Measurements from ENCODE around the gene NES. TPM values are rescaled to one million over a fixed set of nuclear protein-coding genes. Genes with fewer than 3 reads are reported as not detected.

The NES gene
- total RNA-seq, 1 experiment from 2014 or later = 0.37 TPM

- no peak for DNase-seq (ENCODE audit: low read depth)
Observed at GRCh38 chr1:156619582-156619955, 57.6 kb downstream of the NES start.

- no peak for DNase-seq (ENCODE audit: low read depth)
Observed at GRCh38 chr1:156618853-156619581, 58.2 kb downstream of the NES start, which contains the start of gene HAPLN2. TSS of gene HAPLN2 (plus strand) at chr1:156619415. CDS start at chr1:156623491, 4,076 bp downstream.

Other genes with a start within 250 kb of the NES start
- 10.6 and 26.3 TPM in 2 replicates for gene MEF2D, start 176.6 kb downstream of the NES start, total RNA-seq (2014; rRNA removed; shearing (Covaris generic))
- gene IQGAP3, start 104.8 kb downstream of the NES start, total RNA-seq (2014; rRNA removed; shearing (Covaris generic)) = 23.7 and 40.5 TPM in 2 replicates
- gene TTC24, start 97.7 kb downstream of the NES start, total RNA-seq (2014; rRNA removed; shearing (Covaris generic)) = not detected in 2 replicates
- gene NAXE, start 85.6 kb downstream of the NES start, total RNA-seq (2014; rRNA removed; shearing (Covaris generic)) = 120 and 139 TPM in 2 replicates
- gene GPATCH4, start 75.9 kb downstream of the NES start, total RNA-seq (2014; rRNA removed; shearing (Covaris generic)) = 16.9 and 20.7 TPM in 2 replicates
- gene HAPLN2, start 58.0 kb downstream of the NES start, total RNA-seq (2014; rRNA removed; shearing (Covaris generic)) = not detected in 2 replicates
- not detected in 2 replicates for gene BCAN, start 35.3 kb downstream of the NES start, total RNA-seq (2014; rRNA removed; shearing (Covaris generic))
- 21.1 and 31.9 TPM in 2 replicates for gene CRABP2, start 28.2 kb upstream of the NES start, total RNA-seq (2014; rRNA removed; shearing (Covaris generic))
- gene METTL25B, start 51.1 kb upstream of the NES start, total RNA-seq (2014; rRNA removed; shearing (Covaris generic)) = 12.2 and 23.3 TPM in 2 replicates
- 27.0 and 27.8 TPM in 2 replicates for gene ISG20L2, start 51.4 kb upstream of the NES start, total RNA-seq (2014; rRNA removed; shearing (Covaris generic))
- 48.1 and 61.7 TPM in 2 replicates for gene MRPL24, start 63.7 kb upstream of the NES start, total RNA-seq (2014; rRNA removed; shearing (Covaris generic))
- gene HDGF, start 74.3 kb upstream of the NES start, total RNA-seq (2014; rRNA removed; shearing (Covaris generic)) = 211 and 264 TPM in 2 replicates
- gene PRCC, start 90.1 kb upstream of the NES start, total RNA-seq (2014; rRNA removed; shearing (Covaris generic)) = 38.4 and 41.9 TPM in 2 replicates
- gene SH2D2A, start 139.4 kb upstream of the NES start, total RNA-seq (2014; rRNA removed; shearing (Covaris generic)) = 0.71 TPM in 1 of 2 replicates, not detected in the other
- not detected in 2 replicates for gene INSRR, start 181.7 kb upstream of the NES start, total RNA-seq (2014; rRNA removed; shearing (Covaris generic))
- not detected in 2 replicates for gene NTRK1, start 183.5 kb upstream of the NES start, total RNA-seq (2014; rRNA removed; shearing (Covaris generic))
- gene PEAR1, start 216.3 kb upstream of the NES start, total RNA-seq (2014; rRNA removed; shearing (Covaris generic)) = 0.32 and 0.34 TPM in 2 replicates
- gene LRRC71, start 243.2 kb upstream of the NES start, total RNA-seq (2014; rRNA removed; shearing (Covaris generic)) = not detected in 2 replicates

Measured in M059J (cell line).